Caki2 (cell line): ENCODE data around the gene AP1S2. TPM values are rescaled to one million over a fixed set of nuclear protein-coding genes. Genes with fewer than 3 reads are reported as not detected.

Experiments
- total RNA-seq: library from RNA; depleted of rRNA; stranded (reverse); fragments of >200 nt; shearing (Covaris generic); gene quantifications from 2 replicates; pipeline ENCODE4 v1.2.3, GENCODE V29; 2014; ENCODE audit warnings: low replicate concordance; rRNA removed

AP1S2 gene
- total RNA-seq, 1 experiment from 2014 or later, result 61.4 TPM

Other genes starting within 250 kb of the AP1S2 start
- 5.8 and 6.5 TPM in 2 replicates for gene CLTRN, start 190.0 kb downstream of the AP1S2 start, total RNA-seq
- gene CA5B, start 116.5 kb downstream of the AP1S2 start, total RNA-seq, result 4.2 and 12.0 TPM in 2 replicates
- gene ZRSR2, start 64.3 kb downstream of the AP1S2 start, total RNA-seq, result 0.72 TPM in 1 of 2 replicates, not detected in the other